ENCODE measurements around the gene HMX2. TPM values are rescaled to one million over a fixed set of nuclear protein-coding genes. Genes with fewer than 3 reads are reported as not detected.

HMX2 gene
- total RNA-seq, 1 experiment from 2014 or later = not detected

DNA sequence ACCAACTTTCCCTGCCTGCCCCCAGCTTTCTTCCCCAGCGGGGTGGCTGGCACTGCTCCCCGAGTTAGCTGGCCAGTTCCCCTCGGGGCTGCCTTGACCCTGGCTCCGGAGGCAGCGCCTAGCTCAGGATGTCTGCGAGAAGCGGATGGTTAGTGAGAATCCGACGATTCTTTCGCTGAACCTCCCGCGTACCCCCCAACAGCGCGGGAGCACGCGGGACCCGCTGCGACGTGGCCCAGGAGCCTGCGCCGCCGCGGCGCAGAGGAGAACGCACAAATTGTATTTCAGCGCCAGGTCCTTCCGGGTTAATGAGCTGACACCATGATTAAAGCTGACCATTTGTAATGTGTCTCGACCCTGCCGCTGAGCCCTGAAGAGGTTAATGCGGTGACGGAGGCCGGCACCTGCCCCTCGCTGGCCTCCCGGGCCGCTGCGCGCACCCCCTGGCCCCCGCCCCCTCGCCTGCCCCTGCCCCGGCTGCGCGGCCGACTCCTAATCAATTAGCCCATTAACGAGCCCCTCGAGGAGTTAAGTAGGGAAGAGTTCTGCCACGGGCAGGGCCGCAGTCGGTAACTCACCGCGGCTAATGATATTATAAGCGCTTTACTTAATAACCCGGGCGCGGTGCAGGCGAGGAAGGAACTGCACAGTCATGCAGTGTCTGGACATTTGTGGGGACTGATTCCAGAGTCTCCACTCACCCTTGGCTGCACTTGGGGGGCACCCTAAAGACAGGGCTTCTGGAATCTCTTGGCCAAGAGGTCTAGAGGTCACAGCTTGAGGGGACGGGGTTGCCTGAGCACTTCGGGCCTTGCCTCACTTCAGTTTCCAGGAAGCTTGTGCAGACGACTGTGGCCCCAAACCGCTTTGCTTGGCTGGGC lies 1.7 kb upstream of the HMX2 start:
- Histone ChIP-seq H3K79me2 (ENCODE audit: insufficient read depth, low read length) (no peaks in the 10 kb centered on the region), H4K20me1 (ENCODE audit: insufficient read depth) (no peaks in the 10 kb centered on the region), H3K36me3 (ENCODE audit: control insufficient read depth in 1 of 2, insufficient read depth in 2 of 2, low read length in 2 of 2) (no peaks in the 10 kb centered on the region), H2AFZ (ENCODE audit: low read depth, low read length, poor library complexity, severe bottlenecking) (no peak overlapping the region), H3K9me3 (ENCODE audit: control insufficient read depth in 1 of 2, insufficient read depth in 1 of 2, low read depth in 1 of 2, low read length in 2 of 2) (no peaks in the 10 kb centered on the region), H3K9ac (ENCODE audit: low read length) (no peak overlapping the region), H3K9me2 (ENCODE audit: insufficient read depth) (no peaks in the 10 kb centered on the region), H3K4me2 (ENCODE audit: low read length) (no peak overlapping the region), H3K27me3 (ENCODE audit: insufficient read depth, low read length) (no peaks in the 10 kb centered on the region), H3K4me1 (ENCODE audit: control insufficient read depth in 1 of 2, insufficient read depth in 2 of 2, low read length in 2 of 2) (no peaks in the 10 kb centered on the region), H3K27ac (ENCODE audit: low read depth, low read length) (no peak overlapping the region), H3K4me3 (replicated peaks in 1 of 2; ENCODE audit: low read depth in 1 of 2, low read length in 2 of 2) (no peak overlapping the region)
- POLR2A ChIA-PET = interaction anchor here (0.7 to 1.7 kb wide), 2 partner anchors 8 to 418 kb away, joined by 3 to 6 read pairs; partner anchors contain the start of gene BUB3
- RAD21 ChIA-PET (ENCODE audit: low non-redundant PET in 1 of 2, low total read pairs in 2 of 2, uncharacterized antibody in 2 of 2, unreplicated experiment in 2 of 2) = no interaction called here
- TF ChIP-seq, protein P1, sequence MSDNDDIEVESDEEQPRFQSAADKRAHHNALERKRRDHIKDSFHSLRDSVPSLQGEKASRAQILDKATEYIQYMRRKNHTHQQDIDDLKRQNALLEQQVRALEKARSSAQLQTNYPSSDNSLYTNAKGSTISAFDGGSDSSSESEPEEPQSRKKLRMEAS (IDR thresholded peaks at IDR 0.05) = no peak
- TF ChIP-seq ZFX (IDR thresholded peaks at IDR 0.05) = no peak
- TF ChIP-seq EZH2 (IDR thresholded peaks at IDR 0.05) = no peak
- no peak for TF ChIP-seq JUND (IDR thresholded peaks at IDR 0.05)
- TF ChIP-seq FOSL1 (IDR thresholded peaks at IDR 0.05; ENCODE audit: low read depth) = no peak
- no peak for TF ChIP-seq TCF7L2 (IDR thresholded peaks at IDR 0.05; ENCODE audit: borderline replicate concordance, extremely low read depth, insufficient read depth, insufficient read length)
- TF ChIP-seq RAD21 (IDR thresholded peaks at IDR 0.05; ENCODE audit: low read depth) = no peak
- no peak for TF ChIP-seq SP1 (IDR thresholded peaks at IDR 0.05; ENCODE audit: low read depth)
- TF ChIP-seq ELF1 (IDR thresholded peaks at IDR 0.05; ENCODE audit: borderline replicate concordance, low read depth) = no peak
- TF ChIP-seq CEBPB (IDR thresholded peaks at IDR 0.05; ENCODE audit: low read depth) = no peak
- TF ChIP-seq ATF3 (IDR thresholded peaks at IDR 0.05) = no peak
- TF ChIP-seq, protein P2, sequence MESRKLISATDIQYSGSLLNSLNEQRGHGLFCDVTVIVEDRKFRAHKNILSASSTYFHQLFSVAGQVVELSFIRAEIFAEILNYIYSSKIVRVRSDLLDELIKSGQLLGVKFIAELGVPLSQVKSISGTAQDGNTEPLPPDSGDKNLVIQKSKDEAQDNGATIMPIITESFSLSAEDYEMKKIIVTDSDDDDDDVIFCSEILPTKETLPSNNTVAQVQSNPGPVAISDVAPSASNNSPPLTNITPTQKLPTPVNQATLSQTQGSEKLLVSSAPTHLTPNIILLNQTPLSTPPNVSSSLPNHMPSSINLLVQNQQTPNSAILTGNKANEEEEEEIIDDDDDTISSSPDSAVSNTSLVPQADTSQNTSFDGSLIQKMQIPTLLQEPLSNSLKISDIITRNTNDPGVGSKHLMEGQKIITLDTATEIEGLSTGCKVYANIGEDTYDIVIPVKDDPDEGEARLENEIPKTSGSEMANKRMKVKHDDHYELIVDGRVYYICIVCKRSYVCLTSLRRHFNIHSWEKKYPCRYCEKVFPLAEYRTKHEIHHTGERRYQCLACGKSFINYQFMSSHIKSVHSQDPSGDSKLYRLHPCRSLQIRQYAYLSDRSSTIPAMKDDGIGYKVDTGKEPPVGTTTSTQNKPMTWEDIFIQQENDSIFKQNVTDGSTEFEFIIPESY (IDR thresholded peaks at IDR 0.05; ENCODE audit: extremely low read depth, insufficient replicate concordance, low read length) = no peak
- TF ChIP-seq SIN3A (IDR thresholded peaks at IDR 0.05; ENCODE audit: low read depth) = no peak
- CTCF ChIA-PET = interaction anchor here (1.0 kb wide), 1 partner anchor 8 kb away, joined by 4 read pairs; the partner anchor contains the start of gene BUB3
- intact Hi-C loops (cut with micrococcal nuclease) = no loop called here
- BruUV-seq (replicated peaks) = no TSS peak
- no peak for DNase-seq (ENCODE audit: low read depth, low spot score)
- ATAC-seq = no peak
